Muscle layer of colon (tissue), 2 donors: ENCODE results near the gene PTX3.

Experiments
- H3K27ac ChIP-seq: one replicate; pipeline ENCODE4 v1.7.0; 2013; ENCODE audit warnings: low read depth, mild to moderate bottlenecking, low read length, moderate library complexity
- H3K27me3 ChIP-seq, 2 donors: one replicate each; pipeline ENCODE4 v1.7.0; 2013; ENCODE audit warnings: low read length in 2 of 2, mild to moderate bottlenecking in 2 of 2; ENCODE audit not compliant: insufficient read depth in 2 of 2, control insufficient read depth in 1 of 2
- H3K36me3 ChIP-seq: one replicate; pipeline ENCODE4 v1.7.0; 2013; ENCODE audit warnings: mild to moderate bottlenecking, low read length; ENCODE audit not compliant: insufficient read depth
- H3K4me1 ChIP-seq: one replicate; pipeline ENCODE4 v1.7.0; 2013; ENCODE audit warnings: mild to moderate bottlenecking, low read length; ENCODE audit not compliant: insufficient read depth
- H3K4me3 ChIP-seq, 2 donors: one replicate each; pipeline ENCODE4 v1.7.0; 2013; ENCODE audit warnings: low read length in 2 of 2, low read depth in 1 of 2, mild to moderate bottlenecking in 1 of 2, moderate library complexity in 1 of 2
- H3K9ac ChIP-seq: one replicate; pipeline ENCODE4 v1.7.0; 2013; ENCODE audit warnings: low read length
- H3K9me3 ChIP-seq: one replicate; pipeline ENCODE4 v1.7.0; 2013; ENCODE audit warnings: mild to moderate bottlenecking, low read length
- donor health status: abdominal sarcoma.
- donor health status: Adenocarcinoma of cecum.

Gene PTX3

GRCh38 chr3:157453824-157454223 is 17.2 kb downstream of the PTX3 start:
- H3K9ac ChIP-seq: no peak overlapping the region
- no peak overlapping the region for H3K4me3 ChIP-seq
- H3K4me1 ChIP-seq: no peaks in the 10 kb centered on the region
- no peaks in the 10 kb centered on the region for H3K9me3 ChIP-seq
- no peak overlapping the region for H3K27ac ChIP-seq
- H3K36me3 ChIP-seq: no peaks in the 10 kb centered on the region
- no peaks in the 10 kb centered on the region for H3K27me3 ChIP-seq

- H3K9ac ChIP-seq: no peak overlapping the region
- H3K4me1 ChIP-seq: no peaks in the 10 kb centered on the region
- H3K9me3 ChIP-seq: no peaks in the 10 kb centered on the region
- H3K27ac ChIP-seq: no peak overlapping the region
- H3K36me3 ChIP-seq: no peaks in the 10 kb centered on the region
- H3K4me3 ChIP-seq: no peak overlapping the region
- H3K27me3 ChIP-seq: no peaks in the 10 kb centered on the region
Observed at GRCh38 chr3:157459706-157460105, 23.1 kb downstream of the PTX3 start.

- no peak overlapping the region for H3K4me3 ChIP-seq
- H3K9ac ChIP-seq: no peak overlapping the region
- H3K9me3 ChIP-seq: no peaks in the 10 kb centered on the region
- H3K27ac ChIP-seq: no peak overlapping the region
- H3K27me3 ChIP-seq: no peaks in the 10 kb centered on the region
- H3K36me3 ChIP-seq: no peaks in the 10 kb centered on the region
- no peaks in the 10 kb centered on the region for H3K4me1 ChIP-seq
Observed at GRCh38 chr3:157460253-157460652, 23.6 kb downstream of the PTX3 start.

GRCh38 chr3:157463816-157464215 is 27.2 kb downstream of the PTX3 start:
- no peaks in the 10 kb centered on the region for H3K9me3 ChIP-seq
- H3K9ac ChIP-seq: no peak overlapping the region
- H3K27ac ChIP-seq: no peak overlapping the region
- no peaks in the 10 kb centered on the region for H3K4me1 ChIP-seq
- H3K4me3 ChIP-seq: no peak overlapping the region
- no peaks in the 10 kb centered on the region for H3K36me3 ChIP-seq
- H3K27me3 ChIP-seq: no peaks in the 10 kb centered on the region

GRCh38 chr3:157464321-157464720 is 27.7 kb downstream of the PTX3 start:
- no peak overlapping the region for H3K4me3 ChIP-seq
- no peaks in the 10 kb centered on the region for H3K36me3 ChIP-seq
- no peaks in the 10 kb centered on the region for H3K4me1 ChIP-seq
- H3K9me3 ChIP-seq: no peaks in the 10 kb centered on the region
- H3K9ac ChIP-seq: no peak overlapping the region
- H3K27ac ChIP-seq: no peak overlapping the region
- no peaks in the 10 kb centered on the region for H3K27me3 ChIP-seq

GRCh38 chr3:157465741-157466140 is 29.1 kb downstream of the PTX3 start:
- Histone ChIP-seq H3K9me3 (no peaks in the 10 kb centered on the region), H3K4me3 (no peak overlapping the region), H3K27me3 (no peaks in the 10 kb centered on the region)

GRCh38 chr3:157467200-157467599 is 30.6 kb downstream of the PTX3 start:
- H3K9me3 ChIP-seq: no peaks in the 10 kb centered on the region
- H3K36me3 ChIP-seq: no peaks in the 10 kb centered on the region
- no peaks in the 10 kb centered on the region for H3K4me1 ChIP-seq
- no peaks in the 10 kb centered on the region for H3K27me3 ChIP-seq
- no peak overlapping the region for H3K27ac ChIP-seq
- H3K4me3 ChIP-seq: no peak overlapping the region
- no peak overlapping the region for H3K9ac ChIP-seq

More at GRCh38 chr3:157465741-157466140, 29.1 kb downstream of the PTX3 start:
- Histone ChIP-seq H3K27ac (no peak overlapping the region), H3K9ac (no peak overlapping the region), H3K4me1 (no peaks in the 10 kb centered on the region), H3K36me3 (no peaks in the 10 kb centered on the region)

- Histone ChIP-seq H3K9me3 (no peaks in the 10 kb centered on the region), H3K27ac (no peak overlapping the region), H3K9ac (no peak overlapping the region), H3K36me3 (no peaks in the 10 kb centered on the region), H3K27me3 (no peaks in the 10 kb centered on the region), H3K4me3 (no peak overlapping the region), H3K4me1 (no peaks in the 10 kb centered on the region)
Observed at GRCh38 chr3:157469561-157470294, 33.1 kb downstream of the PTX3 start.

- no peaks in the 10 kb centered on the region for H3K9me3 ChIP-seq
- H3K4me1 ChIP-seq: no peaks in the 10 kb centered on the region
- H3K4me3 ChIP-seq: no peak overlapping the region
- no peak overlapping the region for H3K9ac ChIP-seq
- no peaks in the 10 kb centered on the region for H3K36me3 ChIP-seq
- no peak overlapping the region for H3K27ac ChIP-seq
- no peaks in the 10 kb centered on the region for H3K27me3 ChIP-seq
Observed at GRCh38 chr3:157471064-157471463, 34.4 kb downstream of the PTX3 start.

- Histone ChIP-seq H3K4me1 (no peaks in the 10 kb centered on the region), H3K4me3 (no peak overlapping the region), H3K27me3 (no peaks in the 10 kb centered on the region), H3K36me3 (no peaks in the 10 kb centered on the region), H3K9ac (no peak overlapping the region), H3K27ac (no peak overlapping the region), H3K9me3 (no peaks in the 10 kb centered on the region)
Observed at GRCh38 chr3:157472648-157473047, 36.0 kb downstream of the PTX3 start.

- H3K36me3 ChIP-seq: no peaks in the 10 kb centered on the region
- H3K27me3 ChIP-seq: no peaks in the 10 kb centered on the region
- H3K27ac ChIP-seq: no peak overlapping the region
- H3K9me3 ChIP-seq: no peaks in the 10 kb centered on the region
- H3K4me1 ChIP-seq: no peaks in the 10 kb centered on the region
- no peak overlapping the region for H3K9ac ChIP-seq
- no peak overlapping the region for H3K4me3 ChIP-seq
Observed at GRCh38 chr3:157475921-157476414, 39.3 kb downstream of the PTX3 start.

GRCh38 chr3:157477441-157477840 is 40.8 kb downstream of the PTX3 start:
- Histone ChIP-seq H3K9ac (no peak overlapping the region), H3K4me3 (no peak overlapping the region), H3K4me1 (no peaks in the 10 kb centered on the region), H3K27ac (no peak overlapping the region), H3K27me3 (no peaks in the 10 kb centered on the region), H3K36me3 (no peaks in the 10 kb centered on the region), H3K9me3 (no peaks in the 10 kb centered on the region)
